Measurements from ENCODE around the gene BLTP3B. TPM values are rescaled to one million over a fixed set of nuclear protein-coding genes. Genes with fewer than 3 reads are reported as not detected.
A peak's percentile ranks its signal among the peaks of the same experiment; 100 is the strongest.

BLTP3B gene
- total RNA-seq, 3 donors from 2014 or later, result 52.2 to 56.3 (median 54.6) TPM

- no peak for DNase-seq
- H3K27me3 Mint-ChIP-seq (ENCODE audit: low read depth), result no peaks in the 10 kb centered on the region
- H3K4me3 Mint-ChIP-seq, result no peak overlapping the region
- ATAC-seq, result no peak
- no peaks in the 10 kb centered on the region for H3K4me1 Mint-ChIP-seq (ENCODE audit: low read depth)
- no peaks in the 10 kb centered on the region for H3K36me3 Mint-ChIP-seq (ENCODE audit: insufficient read depth)
- no peaks in the 10 kb centered on the region for H3K9me3 Mint-ChIP-seq
These were observed 10.5 kb upstream of the BLTP3B start for GRCh38 chr12:100153131-100153530.

DNA sequence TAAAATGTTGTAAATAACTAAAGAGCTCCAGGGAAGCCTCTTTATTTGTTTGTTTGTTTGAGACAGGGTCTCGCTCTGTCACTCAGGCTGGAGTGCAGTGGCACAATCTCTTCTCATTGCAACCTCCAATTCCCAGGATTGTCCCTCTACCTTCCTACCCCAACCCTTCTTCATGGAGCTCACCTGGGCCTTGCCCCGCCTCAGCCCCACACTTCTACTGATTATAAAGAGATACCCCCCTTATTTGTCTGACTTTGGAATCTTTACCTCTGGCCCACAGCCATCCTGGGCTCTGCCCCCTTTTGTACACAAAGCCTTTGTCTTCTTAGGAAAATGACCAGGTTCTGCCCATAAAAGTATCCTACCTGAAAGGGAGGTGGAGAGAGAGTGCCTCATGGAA, 9.1 kb upstream of the BLTP3B start:
- H3K36me3 Mint-ChIP-seq (ENCODE audit: insufficient read depth), result no peaks in the 10 kb centered on the region
- H3K27me3 Mint-ChIP-seq (ENCODE audit: low read depth), result no peaks in the 10 kb centered on the region
- H3K4me1 Mint-ChIP-seq (ENCODE audit: low read depth), result no peaks in the 10 kb centered on the region
- no peaks in the 10 kb centered on the region for H3K9me3 Mint-ChIP-seq
- DNase-seq (no peak), ATAC-seq (no peak)
- H3K4me3 Mint-ChIP-seq, result no peak overlapping the region

DNA sequence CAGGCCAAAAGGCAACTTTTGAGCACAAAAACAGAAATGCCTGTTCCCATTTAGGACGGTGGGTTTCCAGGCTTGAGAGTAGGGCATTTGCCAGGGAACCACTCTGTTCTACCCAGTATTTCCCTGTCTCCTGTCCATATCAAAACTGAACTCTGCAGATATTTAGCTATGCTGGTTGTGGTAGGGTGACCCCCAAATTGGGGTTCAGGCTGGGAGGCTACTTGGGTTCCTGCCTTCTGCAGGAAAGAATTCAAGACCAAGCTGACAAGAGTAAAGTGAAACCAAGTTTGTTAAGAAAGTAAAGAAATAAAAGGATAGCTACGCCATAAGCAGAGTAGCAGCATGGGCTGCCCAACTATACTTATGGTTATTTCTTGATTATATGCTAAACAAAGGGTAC, 3.6 kb upstream of the BLTP3B start:
- Mint-ChIP-seq H3K4me1 (ENCODE audit: low read depth) (peaks cover 12% of the 10 kb centered on the region), H3K4me3 (no peak overlapping the region), H3K27me3 (ENCODE audit: low read depth) (no peaks in the 10 kb centered on the region), H3K36me3 (ENCODE audit: insufficient read depth) (no peaks in the 10 kb centered on the region), H3K9me3 (no peaks in the 10 kb centered on the region)
- DNase-seq, result no peak
- ATAC-seq, result no peak

DNA sequence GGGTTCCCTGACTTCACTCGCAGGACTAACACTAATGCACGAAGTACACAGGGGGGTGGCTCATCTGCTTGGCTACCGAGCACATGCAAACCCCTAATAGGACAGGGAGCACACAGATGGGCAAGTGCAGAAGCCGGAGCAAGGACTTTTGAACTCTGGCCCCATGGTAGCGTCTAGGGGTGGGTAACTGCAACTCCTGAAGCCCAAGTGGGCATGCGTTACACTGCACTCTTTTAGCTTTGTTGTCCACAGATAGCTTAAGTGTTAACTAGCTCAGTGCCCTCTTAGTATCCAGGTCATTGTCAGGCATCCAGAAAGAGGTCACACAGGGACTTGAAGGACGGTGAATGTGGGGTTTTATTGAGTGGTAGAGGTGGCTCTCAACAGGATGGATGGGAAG, 3.0 kb upstream of the BLTP3B start:
- Mint-ChIP-seq H3K9me3 (no peaks in the 10 kb centered on the region), H3K4me3 (no peak overlapping the region), H3K4me1 (ENCODE audit: low read depth) (peaks cover 15% of the 10 kb centered on the region), H3K27me3 (ENCODE audit: low read depth) (no peaks in the 10 kb centered on the region), H3K36me3 (ENCODE audit: insufficient read depth) (no peaks in the 10 kb centered on the region)
- no peak for DNase-seq
- no peak for ATAC-seq

- H3K9me3 Mint-ChIP-seq, result no peaks in the 10 kb centered on the region
- ATAC-seq, result peak; percentile 61 to 65
- no peaks in the 10 kb centered on the region for H3K36me3 Mint-ChIP-seq (ENCODE audit: insufficient read depth)
- peak overlapping the region; percentile 93 for H3K4me3 Mint-ChIP-seq
- peak; percentile 27 for DNase-seq
- H3K4me1 Mint-ChIP-seq (ENCODE audit: low read depth), result peaks cover 45% of the 10 kb centered on the region
- no peaks in the 10 kb centered on the region for H3K27me3 Mint-ChIP-seq (ENCODE audit: low read depth)
These were observed 450 bp downstream of the BLTP3B start for GRCh38 chr12:100141998-100142850.

GRCh38 chr12:100141666-100141997, 1.0 kb downstream of the BLTP3B start:
- H3K9me3 Mint-ChIP-seq, result no peaks in the 10 kb centered on the region
- H3K4me3 Mint-ChIP-seq, result peak overlapping the region; percentile 93
- no peaks in the 10 kb centered on the region for H3K36me3 Mint-ChIP-seq (ENCODE audit: insufficient read depth)
- ATAC-seq (peak; percentile 61 to 67), DNase-seq (peak; percentile 14)
- H3K4me1 Mint-ChIP-seq (ENCODE audit: low read depth), result peaks cover 49% of the 10 kb centered on the region
- H3K27me3 Mint-ChIP-seq (ENCODE audit: low read depth), result no peaks in the 10 kb centered on the region

DNA sequence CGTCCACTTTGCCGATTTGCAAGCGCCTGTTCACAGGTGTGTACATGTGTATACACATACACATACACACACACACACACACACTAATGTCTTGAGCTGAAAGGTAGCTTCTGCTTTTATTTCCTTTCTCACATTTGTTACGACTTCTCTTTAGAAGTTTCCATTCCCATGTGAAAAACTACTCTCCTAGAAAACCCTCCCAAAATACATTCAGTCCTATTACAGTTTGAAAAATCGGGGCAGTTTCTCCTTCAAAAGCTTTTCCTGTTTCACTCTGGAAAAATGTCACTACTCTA, 3.9 kb downstream of the BLTP3B start:
- peaks cover 59% of the 10 kb centered on the region for H3K4me1 Mint-ChIP-seq (ENCODE audit: low read depth)
- H3K27me3 Mint-ChIP-seq (ENCODE audit: low read depth), result no peaks in the 10 kb centered on the region
- H3K4me3 Mint-ChIP-seq, result no peak overlapping the region
- H3K9me3 Mint-ChIP-seq, result no peaks in the 10 kb centered on the region
- DNase-seq (no peak), ATAC-seq (no peak)
- peaks cover 9% of the 10 kb centered on the region for H3K36me3 Mint-ChIP-seq (ENCODE audit: insufficient read depth)

DNA sequence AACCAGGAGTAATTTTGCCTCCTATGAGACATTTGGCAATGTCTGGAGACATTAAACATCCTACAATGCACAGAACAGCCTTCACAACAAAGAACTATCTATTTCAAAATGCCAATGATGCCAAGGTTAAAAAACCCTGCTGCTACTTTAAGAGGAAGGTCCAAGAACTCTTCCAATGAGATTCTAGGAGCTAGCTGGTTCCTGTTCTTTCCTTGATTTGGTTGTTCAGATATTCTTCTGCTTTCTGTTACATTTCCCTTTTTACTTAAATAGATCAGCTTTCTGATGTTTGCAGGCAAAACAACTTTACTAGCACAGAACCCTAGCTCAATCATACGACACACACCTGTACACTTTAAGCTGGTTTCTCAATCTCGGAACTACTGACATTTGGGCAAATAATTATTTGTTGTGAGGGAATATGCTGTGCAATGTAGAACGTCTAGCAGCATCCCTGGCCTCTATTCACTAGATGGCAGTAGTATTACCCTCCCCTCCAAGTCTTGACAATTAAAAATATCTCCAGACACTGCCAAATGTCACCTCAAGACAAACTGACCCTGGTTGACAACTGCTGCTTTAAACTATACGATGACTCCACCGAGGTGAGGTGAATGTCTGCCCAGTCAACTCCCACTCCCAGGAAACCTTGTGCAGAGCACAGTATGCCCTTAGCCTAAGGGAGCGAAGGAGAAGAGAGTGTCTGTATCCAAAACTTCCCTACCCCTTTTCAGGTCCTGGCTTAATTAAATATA, 4.4 kb downstream of the BLTP3B start:
- no peaks in the 10 kb centered on the region for H3K27me3 Mint-ChIP-seq (ENCODE audit: low read depth)
- no peak for DNase-seq
- peaks cover 59% of the 10 kb centered on the region for H3K4me1 Mint-ChIP-seq (ENCODE audit: low read depth)
- peaks cover 14% of the 10 kb centered on the region for H3K36me3 Mint-ChIP-seq (ENCODE audit: insufficient read depth)
- H3K9me3 Mint-ChIP-seq, result no peaks in the 10 kb centered on the region
- H3K4me3 Mint-ChIP-seq, result no peak overlapping the region
- ATAC-seq, result no peak

GRCh38 chr12:100133200-100133599, 9.5 kb downstream of the BLTP3B start:
- no peak for DNase-seq
- Mint-ChIP-seq H3K4me3 (no peak overlapping the region), H3K27me3 (ENCODE audit: low read depth) (no peaks in the 10 kb centered on the region), H3K36me3 (ENCODE audit: insufficient read depth) (peaks cover 20% of the 10 kb centered on the region), H3K4me1 (ENCODE audit: low read depth) (peaks cover 41% of the 10 kb centered on the region), H3K9me3 (no peaks in the 10 kb centered on the region)
- no peak for ATAC-seq

DNA sequence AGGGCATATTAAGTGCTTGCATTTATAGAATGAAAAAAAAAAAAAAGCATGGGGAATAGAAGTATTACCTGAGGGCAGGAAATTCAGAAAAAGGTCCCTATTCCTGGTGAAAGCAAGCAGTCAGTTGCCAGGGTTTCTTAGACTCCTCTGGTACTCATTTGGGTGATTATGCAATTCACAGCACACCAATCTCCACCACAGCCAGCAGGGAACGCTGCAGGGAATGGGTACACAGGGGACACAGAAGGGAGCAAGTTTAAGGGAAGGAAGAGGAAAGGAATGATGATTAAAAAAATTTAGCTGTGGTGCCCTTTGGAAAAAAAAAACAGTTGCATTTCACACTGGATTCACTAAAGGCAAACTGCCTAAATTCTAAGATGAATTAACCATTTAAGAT, 14.2 kb downstream of the BLTP3B start:
- peak overlapping the region; percentile 9 for H3K4me3 Mint-ChIP-seq
- no peaks in the 10 kb centered on the region for H3K27me3 Mint-ChIP-seq (ENCODE audit: low read depth)
- H3K9me3 Mint-ChIP-seq, result no peaks in the 10 kb centered on the region
- peaks cover 10% of the 10 kb centered on the region for H3K36me3 Mint-ChIP-seq (ENCODE audit: insufficient read depth)
- H3K4me1 Mint-ChIP-seq (ENCODE audit: low read depth), result peaks cover 33% of the 10 kb centered on the region
- DNase-seq, result no peak
- no peak for ATAC-seq

GRCh38 chr12:100127766-100128511, 14.7 kb downstream of the BLTP3B start:
- Mint-ChIP-seq H3K4me1 (ENCODE audit: low read depth) (peaks cover 30% of the 10 kb centered on the region), H3K4me3 (peak overlapping the region; percentile 9), H3K36me3 (ENCODE audit: insufficient read depth) (peaks cover 7% of the 10 kb centered on the region), H3K9me3 (no peaks in the 10 kb centered on the region), H3K27me3 (ENCODE audit: low read depth) (no peaks in the 10 kb centered on the region)
- no peak for ATAC-seq
- no peak for DNase-seq

- Mint-ChIP-seq H3K36me3 (ENCODE audit: insufficient read depth) (peaks cover 8% of the 10 kb centered on the region), H3K4me3 (no peak overlapping the region), H3K4me1 (ENCODE audit: low read depth) (peaks cover 21% of the 10 kb centered on the region), H3K27me3 (ENCODE audit: low read depth) (no peaks in the 10 kb centered on the region), H3K9me3 (peaks cover 5% of the 10 kb centered on the region)
- no peak for ATAC-seq
- no peak for DNase-seq
These were observed 19.2 kb downstream of the BLTP3B start for GRCh38 chr12:100123316-100124095.

GRCh38 chr12:100120355-100120754, 22.3 kb downstream of the BLTP3B start:
- Mint-ChIP-seq H3K36me3 (ENCODE audit: insufficient read depth) (peaks cover 6% of the 10 kb centered on the region), H3K27me3 (ENCODE audit: low read depth) (no peaks in the 10 kb centered on the region), H3K4me1 (ENCODE audit: low read depth) (peaks cover 3% of the 10 kb centered on the region), H3K4me3 (no peak overlapping the region), H3K9me3 (peaks cover 5% of the 10 kb centered on the region)
- ATAC-seq (no peak), DNase-seq (no peak)

- Mint-ChIP-seq H3K9me3 (no peaks in the 10 kb centered on the region), H3K4me3 (no peak overlapping the region), H3K27me3 (ENCODE audit: low read depth) (no peaks in the 10 kb centered on the region), H3K36me3 (ENCODE audit: insufficient read depth) (peaks cover 11% of the 10 kb centered on the region), H3K4me1 (ENCODE audit: low read depth) (peaks cover 12% of the 10 kb centered on the region)
- ATAC-seq (no peak), DNase-seq (no peak)
These were observed 27.4 kb downstream of the BLTP3B start for GRCh38 chr12:100115291-100115690.
